Posterior vena cava (tissue), 2 donors: Measurements from ENCODE around the gene ENTHD1. TPM values are rescaled to one million over a fixed set of nuclear protein-coding genes. Genes with fewer than 3 reads are reported as not detected.
"Not testable (repeated sequence)": the region's sequence is repeated elsewhere in the genome, so short reads cannot be mapped to it uniquely, and the experiment has no call there.

Experiments
- DNase-seq: peaks from one replicate; pipeline ENCODE4 v3.0.0-alpha.2; 2020; ENCODE audit warnings: low spot score
- intact Hi-C, 2 donors: fragments of 100-400 bp; cut with DNase I; formaldehyde crosslinking; loops; one replicate each; pipeline versions ENCODE4 v1.14.1 to v1.14.2; 2022 to 2023
- total RNA-seq, 2 donors: library from RNA; stranded (reverse); fragmentation: NEBNext Ultra II Directional; extraction: Animal tissue kit (Norgen Biotek cat#: 25700); gene quantifications; one replicate each; pipeline ENCODE4 v1.2.1, GENCODE V29; 2021
- donor health status: DM: yes; HTN: yes; CAD: no.
- donor health status: DM: yes; HTN: yes; CAD: no.

ENTHD1 gene
- total RNA-seq, 2 donors from 2014 or later = not detected

DNA sequence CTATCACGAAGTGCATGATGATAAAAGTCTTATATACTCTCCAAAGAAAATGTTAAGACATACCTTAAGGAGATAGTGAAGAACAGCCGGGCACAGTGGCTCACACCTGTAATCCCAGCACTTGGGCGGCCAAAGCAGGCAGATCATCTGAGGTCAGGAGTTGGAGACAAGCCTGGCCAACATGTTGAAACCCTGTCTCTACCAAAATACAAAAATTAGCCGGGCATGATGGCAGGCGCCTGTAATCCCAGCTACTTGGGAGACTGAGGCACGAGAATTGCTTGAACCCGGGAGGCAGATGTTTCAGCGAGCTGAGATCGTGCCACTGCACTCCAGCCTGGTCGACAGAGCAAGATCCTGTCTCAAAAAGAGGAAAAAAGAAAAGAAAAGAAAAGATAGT is 10.5 kb upstream of the ENTHD1 start:
- DNase-seq, intact Hi-C loops: not testable (repeated sequence)

DNA sequence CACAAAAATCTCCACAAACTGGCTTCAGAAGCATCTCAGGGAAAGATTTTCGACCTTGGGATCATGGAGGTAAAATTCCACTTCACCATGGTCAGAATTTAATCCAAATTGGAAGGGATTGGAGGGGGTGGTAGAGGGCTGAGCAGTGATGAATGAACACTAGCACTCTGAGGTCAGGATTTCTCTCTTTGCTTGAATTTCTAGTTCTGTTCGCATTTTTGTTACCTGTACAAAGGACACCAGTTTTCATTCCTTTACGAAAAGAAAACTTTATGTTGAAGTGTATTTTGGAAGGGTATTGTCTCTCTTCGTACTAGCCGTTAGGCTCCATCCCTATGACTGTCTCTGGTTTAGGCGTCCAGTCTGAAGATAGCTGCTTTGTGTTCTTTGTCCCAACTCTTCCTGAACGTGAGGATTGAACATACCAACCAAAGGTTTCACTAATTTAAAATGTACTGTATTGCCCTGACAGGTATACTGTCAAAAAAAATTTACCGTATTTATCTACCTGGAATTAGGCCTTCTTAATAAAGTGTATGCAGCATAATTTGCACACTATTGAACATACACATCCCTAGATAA is 8.1 kb upstream of the ENTHD1 start:
- no peak for DNase-seq
- intact Hi-C loops = no loop called here

DNA sequence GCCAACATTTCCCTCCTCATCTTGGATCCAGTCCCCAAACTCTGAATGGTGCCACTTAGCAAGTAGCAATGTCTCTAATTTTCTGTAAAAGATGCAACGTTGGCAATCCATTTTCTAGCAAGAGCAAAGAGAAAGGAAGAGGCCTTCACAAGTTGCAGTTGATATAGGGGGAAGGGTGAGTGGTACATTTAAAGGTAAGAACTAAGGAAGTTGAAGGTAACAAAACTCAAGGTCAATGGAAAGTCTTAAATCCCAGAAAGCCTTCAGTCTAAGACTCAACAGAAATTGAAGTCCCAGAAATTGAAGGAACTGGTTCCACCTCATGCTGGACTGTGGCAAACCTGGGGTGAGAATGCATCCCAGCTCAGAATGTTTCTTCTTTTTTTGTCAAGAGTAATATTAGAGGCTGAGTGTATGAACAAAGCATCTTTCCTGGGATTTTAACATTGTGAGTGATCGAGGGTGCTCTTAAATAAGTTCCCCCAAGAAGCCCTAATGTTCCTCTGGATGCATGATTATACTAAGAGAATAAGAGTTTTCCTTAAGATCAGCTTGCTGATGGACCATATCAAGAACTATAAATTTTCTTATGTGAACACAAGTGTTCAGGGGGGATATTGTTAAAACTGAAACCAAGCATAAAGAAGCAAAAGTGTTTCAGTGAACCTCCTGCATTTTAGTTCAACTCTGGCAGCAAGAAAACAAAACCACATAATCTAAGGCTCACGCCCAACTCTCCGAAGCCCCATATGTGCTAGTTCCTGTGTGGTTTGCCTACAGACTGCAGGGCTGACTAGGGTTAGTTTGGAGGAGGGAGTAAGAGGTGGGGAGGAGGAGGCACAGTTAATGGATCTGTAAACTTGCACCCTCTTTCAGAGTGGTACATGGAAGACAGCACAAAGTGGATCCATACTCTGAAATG is 7.0 kb upstream of the ENTHD1 start, which contains the start of gene GRAP2:
TSS of gene GRAP2 (plus strand) at position 779 of the 922 bp plus-strand sequence. CDS start 46,023 bp downstream, outside the sequence.
- no peak for DNase-seq
- intact Hi-C loops = no loop called here

DNA sequence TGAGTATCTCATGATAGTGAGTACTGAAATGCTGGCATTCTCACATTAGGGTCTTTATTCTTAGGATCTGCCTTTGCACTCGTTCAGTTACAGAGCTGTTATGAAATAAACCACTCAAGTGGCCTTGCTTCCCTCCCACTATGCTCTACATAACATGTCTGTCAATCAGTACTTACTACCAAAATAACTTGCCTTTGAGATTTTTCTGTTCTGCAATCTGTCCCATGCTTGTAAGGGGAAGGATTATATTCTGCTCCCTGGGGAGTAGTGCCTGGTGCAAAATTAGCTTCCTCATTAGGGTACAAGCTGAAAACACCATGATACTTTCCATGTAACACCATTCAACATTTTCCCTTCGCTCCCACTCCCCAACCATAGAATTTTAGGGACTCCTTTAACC is 5.4 kb upstream of the ENTHD1 start:
- DNase-seq = no peak
- intact Hi-C loops = no loop called here

DNA sequence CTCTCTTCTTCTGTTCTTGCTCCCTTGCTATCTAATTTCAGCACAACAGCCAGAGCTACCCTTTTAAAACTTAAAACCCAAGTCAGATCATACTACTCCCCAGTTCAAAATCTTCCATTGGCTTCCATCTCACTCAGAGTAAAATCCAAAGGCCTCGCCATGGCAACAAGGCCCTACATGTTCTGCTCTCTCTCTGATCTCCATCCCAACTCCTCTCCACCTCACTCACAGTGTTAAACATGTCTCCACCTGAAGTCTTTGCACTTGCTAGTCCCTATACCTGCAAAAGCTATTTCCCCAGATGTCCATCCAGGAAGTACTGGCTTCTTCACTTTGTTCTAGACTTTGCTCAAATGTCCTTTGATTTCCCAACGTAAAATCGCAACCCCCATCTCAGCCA is 4.3 kb upstream of the ENTHD1 start:
- intact Hi-C loops = no loop called here

DNA sequence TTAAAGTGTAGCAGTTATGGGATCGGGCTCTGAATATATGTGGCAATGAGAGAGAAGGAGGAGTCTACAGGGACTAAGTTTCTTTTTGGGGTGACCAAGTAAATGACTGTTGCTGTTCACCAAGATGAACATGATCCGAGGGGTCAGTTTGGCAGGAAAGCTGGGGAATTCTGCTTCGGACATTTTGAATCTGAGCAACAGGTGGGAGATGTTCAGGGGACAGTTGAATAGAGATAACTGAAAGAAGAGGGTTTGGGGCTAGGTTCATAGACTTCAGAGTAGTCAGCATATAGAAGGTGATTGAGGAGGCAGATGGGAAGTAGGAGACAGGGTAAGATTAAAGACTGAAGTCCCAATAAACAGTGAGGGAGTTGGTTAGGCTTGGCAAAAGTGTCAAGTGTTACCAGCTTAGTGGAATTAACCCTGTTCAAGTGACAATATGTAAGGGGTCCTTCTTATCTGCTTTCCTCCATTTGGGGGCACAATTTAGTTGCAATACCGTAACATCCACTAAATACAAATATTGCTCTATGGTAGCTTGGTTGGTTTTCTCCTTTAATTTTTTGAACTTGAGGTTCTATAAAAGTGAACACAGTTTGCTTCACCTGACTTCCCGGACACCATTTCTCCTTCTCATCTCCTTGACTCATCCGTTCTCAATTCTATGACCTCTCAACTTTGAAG is 2.9 kb upstream of the ENTHD1 start:
- intact Hi-C loops = no loop called here
- DNase-seq = no peak

More for the DNA sequence above, 4.3 kb upstream of the ENTHD1 start:
- DNase-seq = no peak

DNA sequence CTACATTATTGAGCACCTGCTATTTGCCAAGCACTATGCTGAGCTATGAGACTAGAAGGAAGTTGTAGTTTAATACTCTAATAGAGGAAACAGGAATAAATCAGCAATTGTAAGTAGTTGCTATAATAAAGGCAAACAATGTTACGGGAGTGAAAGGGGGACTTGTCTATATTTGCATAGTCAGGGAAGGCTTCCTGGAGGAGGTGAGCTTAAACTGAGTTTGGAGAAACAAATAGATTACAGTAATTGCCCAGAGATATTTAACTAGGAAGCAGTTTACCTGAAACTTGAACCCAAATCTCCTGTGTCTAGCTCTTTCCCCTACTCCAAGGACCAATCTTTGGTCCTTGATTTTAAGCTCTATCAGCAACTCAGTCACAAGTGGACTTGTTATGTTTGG is 2.1 kb upstream of the ENTHD1 start:
- no peak for DNase-seq
- intact Hi-C loops = no loop called here

DNA sequence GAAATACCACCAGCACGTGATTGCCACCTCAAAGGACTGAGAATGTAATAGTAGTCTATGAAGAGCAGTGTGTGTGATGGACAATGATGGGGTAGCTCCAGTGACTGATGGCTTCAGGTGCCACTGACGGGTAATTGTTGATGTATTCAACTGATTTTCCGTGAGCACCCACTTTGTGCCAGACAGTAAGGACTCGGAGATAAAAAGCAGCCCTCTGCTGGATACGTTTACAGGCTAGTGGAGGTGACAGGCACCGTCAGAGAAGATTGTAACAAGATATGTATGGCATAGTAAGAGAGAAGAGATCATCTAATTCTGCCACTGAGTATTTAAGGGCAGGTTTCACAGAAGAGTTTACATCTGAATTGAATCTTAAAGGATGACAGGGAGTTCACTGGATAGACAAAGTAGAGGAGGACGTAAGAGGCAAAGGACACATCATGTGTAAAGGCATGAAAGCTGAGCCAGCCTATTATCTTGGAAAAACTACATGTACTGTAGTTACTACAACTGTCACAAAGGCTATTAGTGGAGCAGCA is 1.1 kb upstream of the ENTHD1 start:
- intact Hi-C loops = no loop called here
- DNase-seq = no peak

DNA sequence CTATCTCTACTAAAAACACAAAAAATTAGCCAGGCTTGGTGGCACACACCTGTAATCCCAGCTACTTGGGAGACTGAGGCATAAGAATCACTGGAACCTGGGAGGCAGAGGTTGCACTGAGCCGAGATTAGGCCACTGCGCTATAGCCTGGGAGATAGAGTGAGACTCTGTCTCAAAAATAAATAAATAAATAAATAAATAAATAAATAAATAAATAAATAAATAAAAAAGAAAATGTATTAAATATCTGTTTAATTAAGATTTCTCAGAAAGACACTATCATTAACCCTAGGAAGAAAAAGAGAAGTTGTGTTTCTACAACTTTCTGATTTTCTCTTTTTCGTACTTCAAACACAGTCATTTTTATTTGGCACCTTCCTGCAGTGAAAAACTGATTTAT is 3.6 kb downstream of the ENTHD1 start:
- DNase-seq = not testable (repeated sequence)

DNA sequence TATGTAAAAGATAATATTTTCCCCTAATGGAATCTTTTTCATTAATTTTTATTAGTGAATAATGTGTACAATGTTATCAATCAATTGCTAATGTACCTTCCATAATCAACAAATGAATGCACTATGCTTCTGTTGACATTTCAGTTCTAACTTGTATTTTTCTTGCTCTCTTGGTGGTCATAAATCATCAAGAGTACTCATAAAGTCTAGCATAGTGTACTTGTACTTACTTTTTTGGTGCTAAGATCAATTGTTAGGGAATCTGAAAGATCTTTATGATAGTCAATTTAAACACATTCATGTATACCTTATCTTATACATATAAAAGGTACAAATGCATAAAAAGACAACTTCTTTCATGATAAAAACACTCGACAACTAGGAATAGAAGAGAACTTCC is 10.5 kb downstream of the ENTHD1 start:
- intact Hi-C loops = no loop called here
- no peak for DNase-seq

More for the DNA sequence above, 3.6 kb downstream of the ENTHD1 start:
- intact Hi-C loops = not testable (repeated sequence)

DNA sequence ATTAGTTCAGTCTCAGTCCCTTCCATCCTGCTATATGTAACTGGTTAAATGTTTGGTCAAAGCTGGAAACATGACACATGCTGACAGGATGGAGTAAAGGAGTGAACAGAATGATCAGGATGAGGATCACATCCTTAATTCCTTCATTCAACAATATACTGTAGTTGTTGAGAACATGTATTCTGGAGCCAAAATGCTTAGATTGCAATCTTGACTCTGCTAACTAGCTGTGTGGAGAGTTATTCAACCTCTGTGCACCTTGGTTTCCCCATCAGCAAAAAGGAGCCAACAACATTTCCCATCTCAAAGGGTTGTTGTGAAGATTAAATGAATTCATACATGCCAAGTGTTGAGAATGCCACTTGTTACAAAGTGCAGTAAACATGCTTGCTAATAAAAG is 12.8 kb downstream of the ENTHD1 start:
- intact Hi-C loops = no loop called here
- DNase-seq = no peak

DNA sequence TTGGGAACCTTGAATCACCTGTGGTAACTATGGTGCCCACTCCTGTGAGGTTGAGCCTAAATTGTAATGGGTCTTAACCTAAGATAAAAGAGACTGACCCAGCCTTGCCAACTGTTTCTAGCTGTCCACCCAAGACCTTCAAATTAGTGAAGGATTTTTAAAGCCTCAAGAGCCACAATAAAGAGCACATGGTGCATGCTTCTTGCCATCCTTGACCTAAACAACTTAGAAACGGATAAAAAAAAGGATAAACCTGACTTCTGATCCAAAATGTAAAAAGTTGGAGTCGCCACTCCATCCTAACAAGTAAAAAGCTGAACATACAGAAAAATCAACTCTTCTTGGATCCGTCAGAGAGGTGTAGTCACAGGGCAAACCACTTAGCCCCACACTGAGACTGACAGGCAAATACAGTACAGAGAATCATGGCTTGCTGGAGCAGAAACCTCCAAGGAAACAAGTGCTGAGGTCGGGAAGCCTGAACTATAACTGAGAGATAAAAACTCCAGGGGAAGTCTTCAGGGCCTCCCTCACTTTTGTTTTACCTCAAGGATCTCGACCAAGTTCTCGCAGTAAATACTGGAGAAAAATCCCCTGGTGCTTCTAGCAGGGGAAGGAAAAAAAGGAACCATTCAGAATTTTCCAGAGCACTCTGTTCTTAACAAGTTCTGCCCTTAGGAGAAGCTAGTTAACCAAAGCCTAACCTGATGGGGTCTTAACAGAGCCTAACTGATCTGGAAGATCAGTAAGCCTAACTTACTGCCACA is 16.3 kb downstream of the ENTHD1 start:
- no peak for DNase-seq
- intact Hi-C loops = no loop called here

DNA sequence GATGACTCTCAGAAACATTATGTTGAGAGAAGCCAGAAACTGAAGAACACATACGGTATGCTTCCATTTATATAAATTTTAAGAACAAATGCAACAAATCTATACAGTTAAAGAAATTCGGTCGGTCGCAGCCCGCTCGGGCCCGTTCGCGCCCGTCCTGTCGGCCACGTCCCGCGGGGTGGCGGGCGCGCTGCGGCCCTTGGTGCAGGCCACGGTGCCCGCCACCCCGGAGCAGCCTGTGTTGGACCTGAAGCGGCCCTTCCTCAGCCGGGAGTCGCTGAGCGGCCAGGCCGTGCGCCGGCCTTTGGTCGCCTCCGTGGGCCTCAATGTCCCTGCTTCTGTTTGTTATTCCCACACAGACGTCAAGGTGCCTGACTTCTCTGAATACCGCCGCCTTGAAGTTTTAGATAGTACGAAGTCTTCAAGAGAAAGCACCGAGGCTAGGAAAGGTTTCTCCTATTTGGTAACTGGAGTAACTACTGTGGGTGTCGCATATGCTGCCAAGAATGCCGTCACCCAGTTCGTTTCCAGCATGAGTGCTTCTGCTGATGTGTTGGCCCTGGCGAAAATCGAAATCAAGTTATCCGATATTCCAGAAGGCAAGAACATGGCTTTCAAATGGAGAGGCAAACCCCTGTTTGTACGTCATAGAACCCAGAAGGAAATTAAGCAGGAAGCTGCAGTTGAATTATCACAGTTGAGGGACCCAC is 18.2 kb downstream of the ENTHD1 start:
- DNase-seq, intact Hi-C loops: not testable (repeated sequence)

DNA sequence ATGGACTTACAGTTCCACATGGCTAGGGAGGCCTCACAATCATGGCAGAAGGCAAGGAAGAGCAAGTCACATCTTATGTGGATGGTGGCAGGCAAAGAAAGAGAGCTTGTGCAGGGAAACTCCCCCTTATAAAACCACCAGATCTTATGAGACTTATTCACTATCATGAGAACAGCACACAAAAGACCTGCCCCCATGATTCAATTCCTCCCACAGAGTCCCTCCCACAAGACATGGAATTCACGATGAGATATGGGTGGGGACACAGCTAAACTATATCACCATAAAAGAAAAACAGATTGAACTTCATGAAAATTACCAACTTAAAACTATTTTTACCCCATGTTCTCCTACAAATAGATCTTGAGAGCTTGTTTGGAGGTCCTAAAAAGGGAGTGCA is 19.6 kb downstream of the ENTHD1 start:
- intact Hi-C loops = no loop called here
- DNase-seq = no peak

DNA sequence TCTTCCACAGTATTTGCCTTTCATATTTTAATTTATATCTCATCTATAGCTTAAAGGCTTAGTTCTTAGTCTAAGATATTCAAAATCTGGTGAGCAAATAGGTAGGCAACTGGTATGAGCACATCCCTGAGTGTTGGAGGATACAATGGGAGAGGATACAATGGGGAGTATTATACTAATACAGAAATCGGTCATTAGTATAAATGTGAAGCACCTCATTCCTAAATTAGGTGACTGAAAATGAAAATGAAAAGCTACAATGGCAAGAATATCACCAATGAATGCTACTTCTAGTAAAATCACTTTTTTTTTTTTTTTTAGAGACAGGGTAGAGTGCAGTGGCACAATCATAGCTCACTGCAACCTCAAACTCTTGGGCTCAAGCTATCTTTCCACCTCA is 21.0 kb downstream of the ENTHD1 start:
- intact Hi-C loops = no loop called here
- no peak for DNase-seq

DNA sequence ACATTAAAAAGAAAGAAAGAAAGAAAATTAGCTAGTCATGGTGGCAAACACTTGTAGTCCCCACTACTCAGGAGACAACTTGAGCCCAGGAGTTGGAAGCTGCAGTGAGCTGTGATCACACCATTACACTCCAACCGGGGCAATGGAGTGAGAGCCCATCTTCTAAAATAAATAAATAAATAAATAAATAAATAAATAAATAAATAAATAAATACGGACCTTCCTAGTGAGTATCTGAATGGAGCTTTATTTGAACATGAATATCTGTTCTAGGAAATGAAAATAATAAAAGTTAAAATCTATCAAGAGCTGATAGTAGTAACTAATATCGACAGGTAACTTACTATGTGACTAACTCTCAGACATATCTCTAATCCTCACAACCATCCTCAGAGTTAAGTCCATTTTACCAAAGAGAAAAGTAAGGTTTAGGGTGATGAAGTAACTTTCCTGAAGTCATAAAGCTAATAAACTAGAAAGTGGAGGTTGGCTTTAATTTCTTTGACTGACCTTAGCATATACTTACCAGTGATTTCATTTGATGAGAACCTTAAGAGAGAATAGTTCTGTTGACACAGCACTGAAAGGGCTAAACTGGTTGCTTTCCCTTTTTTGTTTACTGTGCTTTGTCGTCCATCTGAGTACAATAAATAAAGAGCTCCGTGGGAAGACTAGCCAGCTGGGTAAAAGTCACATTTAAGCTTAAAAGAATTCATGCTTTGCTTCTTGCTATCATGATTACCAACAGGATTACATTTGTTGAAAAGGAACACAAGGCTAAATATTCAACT is 22.4 kb downstream of the ENTHD1 start:
- no peak for DNase-seq
- intact Hi-C loops = no loop called here

DNA sequence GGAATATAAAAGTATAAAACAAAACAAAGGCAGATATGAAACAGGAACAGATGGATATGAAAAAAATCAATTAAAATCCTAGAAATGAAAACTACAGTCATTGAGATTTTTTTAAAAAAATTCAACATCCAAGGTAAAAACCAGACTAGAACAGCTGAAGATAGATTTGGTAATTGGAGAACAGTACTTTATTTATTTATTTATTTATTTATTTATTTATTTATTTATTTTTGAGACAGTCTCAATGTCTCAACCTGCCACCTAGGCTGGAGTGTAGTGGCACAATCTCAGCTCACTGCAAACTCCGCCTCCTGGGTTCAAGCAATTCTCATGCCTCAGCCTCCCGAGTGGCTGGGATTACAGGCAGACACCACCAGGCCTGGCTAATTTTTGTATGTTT is 23.8 kb downstream of the ENTHD1 start:
- DNase-seq, intact Hi-C loops: not testable (repeated sequence)

DNA sequence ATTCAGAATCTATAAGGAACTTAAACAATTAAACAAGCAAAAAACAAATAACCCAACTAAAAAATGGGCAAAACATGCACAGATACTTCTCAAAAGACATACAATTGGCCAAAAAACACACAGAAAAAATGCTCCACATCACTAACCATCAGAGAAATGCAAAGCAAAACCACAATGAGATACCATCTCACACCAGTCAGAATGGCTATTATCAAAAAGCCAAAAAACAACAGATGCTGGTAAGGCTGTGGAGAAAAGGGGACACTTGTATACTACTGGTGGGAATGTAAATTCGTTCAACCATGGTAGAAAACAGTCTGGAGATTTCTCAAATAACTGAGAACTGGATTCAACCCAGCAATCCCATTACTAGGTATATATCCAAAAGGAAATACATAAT is 24.8 kb downstream of the ENTHD1 start:
- DNase-seq = no peak
- intact Hi-C loops = no loop called here
